GM19043 (cell line): ENCODE results near the gene IDE.
A peak's percentile ranks its signal among the peaks of the same experiment; 100 is the strongest.

Experiments
- ATAC-seq: cut with Tn5 transposase; IDR thresholded peaks from one replicate; pipeline ENCODE4 v1.9.1; 2021; ENCODE audit warnings: low read depth; ENCODE audit not compliant: unreplicated experiment

IDE gene

GRCh38 chr10:92569071-92569470 is 4.8 kb downstream of the IDE start:
- no peak for ATAC-seq

GRCh38 chr10:92567952-92568600 is 5.8 kb downstream of the IDE start:
- ATAC-seq: peak; percentile 80

- ATAC-seq: no peak
Measured at GRCh38 chr10:92562424-92562823, 11.5 kb downstream of the IDE start.

GRCh38 chr10:92559046-92559445 is 14.8 kb downstream of the IDE start:
- no peak for ATAC-seq

GRCh38 chr10:92553959-92554358 is 19.9 kb downstream of the IDE start:
- ATAC-seq: no peak

GRCh38 chr10:92552310-92552709 is 21.6 kb downstream of the IDE start:
- ATAC-seq: no peak

- ATAC-seq: no peak
Measured at GRCh38 chr10:92550924-92551323, 23.0 kb downstream of the IDE start.

- no peak for ATAC-seq
Measured at GRCh38 chr10:92547676-92548075, 26.2 kb downstream of the IDE start.

- no peak for ATAC-seq
Measured at GRCh38 chr10:92545556-92545955, 28.3 kb downstream of the IDE start.

GRCh38 chr10:92544296-92544695 is 29.6 kb downstream of the IDE start:
- no peak for ATAC-seq

GRCh38 chr10:92542458-92542857 is 31.4 kb downstream of the IDE start:
- ATAC-seq: no peak

GRCh38 chr10:92541583-92541982 is 32.3 kb downstream of the IDE start:
- ATAC-seq: no peak

- ATAC-seq: no peak
Measured at GRCh38 chr10:92538231-92538958, 35.5 kb downstream of the IDE start.

- ATAC-seq: no peak
Measured at GRCh38 chr10:92530891-92531535, 42.9 kb downstream of the IDE start.

- no peak for ATAC-seq
Measured at GRCh38 chr10:92530421-92530820, 43.5 kb downstream of the IDE start.

- no peak for ATAC-seq
Measured at GRCh38 chr10:92527716-92528115, 46.2 kb downstream of the IDE start.

- ATAC-seq: no peak
Measured at GRCh38 chr10:92523639-92524038, 50.3 kb downstream of the IDE start.

GRCh38 chr10:92517034-92517655 is 56.7 kb downstream of the IDE start:
- ATAC-seq: peak; percentile 83

GRCh38 chr10:92508866-92509265 is 65.0 kb downstream of the IDE start:
- no peak for ATAC-seq

- no peak for ATAC-seq
Measured at GRCh38 chr10:92506336-92506735, 67.6 kb downstream of the IDE start.

GRCh38 chr10:92505044-92505443 is 68.8 kb downstream of the IDE start:
- ATAC-seq: no peak
